K562 (cell line): ENCODE measurements around the gene EEF2. TPM values are rescaled to one million over a fixed set of nuclear protein-coding genes. Genes with fewer than 3 reads are reported as not detected.

Experiments used
- E2F6 ChIP-seq, 2 experiments: IDR thresholded peaks; 2 replicates each; pipeline ENCODE4 v1.6.1; 2011; ENCODE audit warnings: borderline replicate concordance in 1 of 2, control low read depth in 1 of 2, low read depth in 1 of 2, low read length in 1 of 2, mild to moderate bottlenecking in 1 of 2, mixed read lengths in 1 of 2, moderate library complexity in 1 of 2; ENCODE audit not compliant: insufficient read depth in 1 of 2, insufficient read length in 1 of 2, poor library complexity in 1 of 2, severe bottlenecking in 1 of 2; ENCODE audit errors: extremely low read depth in 1 of 2
- ERF ChIP-seq: fragments of 450-650 bp; formaldehyde crosslinking; IDR thresholded peaks from 2 replicates; pipeline ENCODE4 v1.4.0; 2020; ENCODE audit warnings: mild to moderate bottlenecking, mixed read lengths
- GABPA ChIP-seq: fragments of 200-800 bp; sonication (Bioruptor generic); conservative IDR thresholded peaks from 2 replicates; pipeline ENCODE4 v1.6.1; 2016; ENCODE audit warnings: low read depth, missing genetic modification characterization, missing compliant biosample characterization
- GATA2 ChIP-seq: sonication (generic); formaldehyde crosslinking; IDR thresholded peaks from 2 replicates; pipeline ENCODE4 v1.4.0; 2020; ENCODE audit warnings: mild to moderate bottlenecking, missing genetic modification reagents
- KDM1A ChIP-seq, 2 experiments: fragments of 450-650 bp; IDR thresholded peaks; 2 replicates each; pipeline ENCODE4 v1.6.1; 2016; ENCODE audit warnings: mild to moderate bottlenecking in 2 of 2
- NEUROD1 ChIP-seq: fragments of 150-350 bp; IDR thresholded peaks from 2 replicates; pipeline ENCODE4 v1.6.1; 2014; ENCODE audit warnings: borderline replicate concordance, low read length, low read depth; ENCODE audit not compliant: partially characterized antibody
- RBM25 ChIP-seq: fragments of 200-400 bp; formaldehyde crosslinking; IDR thresholded peaks from 2 replicates; pipeline ENCODE4 v1.6.1; 2018; ENCODE audit warnings: low read length, low read depth, moderate library complexity; ENCODE audit not compliant: severe bottlenecking
- RNF2 ChIP-seq: sonication (generic); IDR thresholded peaks from 2 replicates; pipeline ENCODE4 v1.6.1; 2016
- SUPT5H ChIP-seq: fragments of 450-650 bp; IDR thresholded peaks from 2 replicates; pipeline ENCODE4 v1.6.1; 2016
- TEAD4 ChIP-seq, 2 experiments: sonication (generic) in 1 of 2; formaldehyde crosslinking in 1 of 2; IDR thresholded peaks; 2 replicates each; pipeline versions ENCODE4 v1.6.1 to v1.8.0; 2012 to 2022; ENCODE audit warnings: borderline replicate concordance in 1 of 2, inconsistent platforms in 1 of 2, low read length in 1 of 2, mild to moderate bottlenecking in 1 of 2, missing genetic modification reagents in 1 of 2
- TFAP4 ChIP-seq: sonication (generic); formaldehyde crosslinking; IDR thresholded peaks from 2 replicates; pipeline ENCODE4 v1.8.0; 2022; ENCODE audit warnings: missing genetic modification reagents, mild to moderate bottlenecking, moderate library complexity, borderline replicate concordance
- ZBTB11 ChIP-seq, 3 experiments: fragments of 200-800 bp in 1 of 3; fragments of 250-450 bp in 1 of 3; fragments of 450-650 bp in 1 of 3; sonication (Bioruptor Pico) in 1 of 3; sonication (Bioruptor generic) in 1 of 3; formaldehyde crosslinking in 1 of 3; IDR thresholded peaks; 2 replicates each; pipeline versions ENCODE4 v1.6.1 to v1.8.0; 2016 to 2022; ENCODE audit warnings: mild to moderate bottlenecking in 2 of 3, missing genetic modification characterization in 2 of 3, missing compliant biosample characterization in 1 of 3, moderate library complexity in 1 of 3
- ZBTB49 ChIP-seq: sonication (generic); formaldehyde crosslinking; IDR thresholded peaks from 2 replicates; pipeline ENCODE4 v1.8.0; 2022; ENCODE audit warnings: missing genetic modification reagents, mild to moderate bottlenecking, borderline replicate concordance
- ZNF146 ChIP-seq: IDR thresholded peaks from one replicate; pipeline ENCODE4 v1.6.1; 2018; ENCODE audit warnings: missing compliant biosample characterization; ENCODE audit not compliant: unreplicated experiment
- polyA plus RNA-seq, 8 experiments: library from polyadenylated mRNA; depleted of rRNA in 4 of 8; stranded (reverse) in 5 of 8; unstranded in 3 of 8; fragments of >200 nt; fragmentation: Nextera tagmentation in 2 of 8; fragmentation: Illumina TruSeq in 1 of 8; extraction: Ambion mirVana in 2 of 8; extraction: Trizol in 1 of 8; gene quantifications; 2 replicates each; pipeline versions ENCODE4 v1.2.1 to v1.2.3, GENCODE V29; 2011 to 2014; ENCODE audit warnings: inconsistent platforms in 1 of 8, missing spikeins in 1 of 8
- total RNA-seq, 7 experiments: library from RNA; depleted of rRNA in 6 of 7; stranded (reverse); fragments of >200 nt in 6 of 7; fragmentation: Illumina TruSeq in 2 of 7; extraction: Trizol in 2 of 7; gene quantifications; 2 replicates each; pipeline versions ENCODE4 v1.2.1 to v1.2.3, GENCODE V29; 2011 to 2021; ENCODE audit warnings: low replicate concordance in 1 of 7

EEF2 gene
- total and polyA plus RNA-seq, 9 of the 15 experiments (the other 6 are each of a cell fraction or from before 2014, with no cell fraction given): 372 to 3,003 (median 1,453) TPM

- TF ChIP-seq ZBTB11 (CRISPR knock-in tag; IDR thresholded peaks at IDR 0.05) (peak in 1 of 3 experiments; percentile 72; a peak in 1 of 6 replicates), GATA2 (CRISPR knock-in tag) (peak; percentile 73), NEUROD1 (peak; percentile 25), GABPA (tag) (peak; percentile 70), TEAD4 (IDR thresholded peaks at IDR 0.05; ENCODE audit: low read length) (peak; percentile 85), TEAD4 (CRISPR knock-in tag; IDR thresholded peaks at IDR 0.05; ENCODE audit: borderline replicate concordance) (no peak), KDM1A (IDR thresholded peaks at IDR 0.05) (peak in 1 of 2 experiments; percentile 60; a peak in 1 of 4 replicates), RBM25 (no peak), ERF (no peak), E2F6 (IDR thresholded peaks at IDR 0.05; ENCODE audit: borderline replicate concordance in 1 of 2, extremely low read depth in 1 of 2, insufficient read depth in 1 of 2, insufficient read length in 1 of 2, low read depth in 1 of 2, low read length in 1 of 2, poor library complexity in 1 of 2, severe bottlenecking in 1 of 2) (peak; percentile 28 to 87), SUPT5H (peak; percentile 35; the same call in 1 of the 2 replicates), ZNF146 (CRISPR knock-in tag) (no peak), TFAP4 (CRISPR knock-in tag) (peak; percentile 83), RNF2 (peak; percentile 49; the same call in 1 of the 2 replicates), ZBTB49 (CRISPR knock-in tag) (peak; percentile 80; the same call in 1 of the 2 replicates)
Measured at GRCh38 chr19:3950871-3951861, 34.1 kb downstream of the EEF2 start (continued).
